ENCODE measurements around the gene TEX2.

- TF ChIP-seq, protein P1, sequence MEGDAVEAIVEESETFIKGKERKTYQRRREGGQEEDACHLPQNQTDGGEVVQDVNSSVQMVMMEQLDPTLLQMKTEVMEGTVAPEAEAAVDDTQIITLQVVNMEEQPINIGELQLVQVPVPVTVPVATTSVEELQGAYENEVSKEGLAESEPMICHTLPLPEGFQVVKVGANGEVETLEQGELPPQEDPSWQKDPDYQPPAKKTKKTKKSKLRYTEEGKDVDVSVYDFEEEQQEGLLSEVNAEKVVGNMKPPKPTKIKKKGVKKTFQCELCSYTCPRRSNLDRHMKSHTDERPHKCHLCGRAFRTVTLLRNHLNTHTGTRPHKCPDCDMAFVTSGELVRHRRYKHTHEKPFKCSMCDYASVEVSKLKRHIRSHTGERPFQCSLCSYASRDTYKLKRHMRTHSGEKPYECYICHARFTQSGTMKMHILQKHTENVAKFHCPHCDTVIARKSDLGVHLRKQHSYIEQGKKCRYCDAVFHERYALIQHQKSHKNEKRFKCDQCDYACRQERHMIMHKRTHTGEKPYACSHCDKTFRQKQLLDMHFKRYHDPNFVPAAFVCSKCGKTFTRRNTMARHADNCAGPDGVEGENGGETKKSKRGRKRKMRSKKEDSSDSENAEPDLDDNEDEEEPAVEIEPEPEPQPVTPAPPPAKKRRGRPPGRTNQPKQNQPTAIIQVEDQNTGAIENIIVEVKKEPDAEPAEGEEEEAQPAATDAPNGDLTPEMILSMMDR (IDR thresholded peaks at IDR 0.05) = no peak
- TF ChIP-seq POLR2A (IDR thresholded peaks at IDR 0.05) = no peak
These were observed 128.1 kb downstream of the TEX2 start for GRCh38 chr17:64135000-64135399.
